HG03025 (cell line): Measurements from ENCODE around the gene SLMAP.

ENCODE experiments used
- ATAC-seq: cut with Tn5 transposase; IDR thresholded peaks from one replicate; pipeline ENCODE4 v1.9.1; 2021; ENCODE audit warnings: mild to moderate bottlenecking, moderate library complexity; ENCODE audit not compliant: unreplicated experiment, low FRiP score

SLMAP gene

GRCh38 chr3:57746156-57747010, 9.7 kb upstream of the SLMAP start:
- ATAC-seq = no peak

GRCh38 chr3:57749542-57749941, 6.6 kb upstream of the SLMAP start:
- no peak for ATAC-seq

- no peak for ATAC-seq
These were observed 3.8 kb upstream of the SLMAP start for GRCh38 chr3:57752307-57752706.

- ATAC-seq = no peak
These were observed 3.1 kb upstream of the SLMAP start for GRCh38 chr3:57753016-57753415.

- no peak for ATAC-seq
These were observed 787 bp upstream of the SLMAP start for GRCh38 chr3:57755368-57755675.

- peak; percentile 30 for ATAC-seq
These were observed 656 bp downstream of the SLMAP start for GRCh38 chr3:57756528-57757401.

- ATAC-seq = no peak
These were observed 1.7 kb downstream of the SLMAP start for GRCh38 chr3:57757642-57758297.

- ATAC-seq = no peak
These were observed 2.6 kb downstream of the SLMAP start for GRCh38 chr3:57758686-57759085.

GRCh38 chr3:57764794-57765193, 8.7 kb downstream of the SLMAP start:
- no peak for ATAC-seq

GRCh38 chr3:57768595-57768994, 12.5 kb downstream of the SLMAP start:
- no peak for ATAC-seq

GRCh38 chr3:57770009-57770827, 14.1 kb downstream of the SLMAP start:
- no peak for ATAC-seq

GRCh38 chr3:57772251-57772650, 16.1 kb downstream of the SLMAP start:
- ATAC-seq = no peak

GRCh38 chr3:57777774-57778173, 21.7 kb downstream of the SLMAP start:
- ATAC-seq = no peak

- no peak for ATAC-seq
These were observed 22.4 kb downstream of the SLMAP start for GRCh38 chr3:57778494-57778893.

GRCh38 chr3:57779666-57780065, 23.6 kb downstream of the SLMAP start:
- ATAC-seq = no peak

- ATAC-seq = no peak
These were observed 27.3 kb downstream of the SLMAP start for GRCh38 chr3:57783186-57784088.

- ATAC-seq = no peak
These were observed 28.1 kb downstream of the SLMAP start for GRCh38 chr3:57784089-57784735.

- ATAC-seq = no peak
These were observed 29.3 kb downstream of the SLMAP start for GRCh38 chr3:57785446-57785845.
